Karpas-422 (cell line): ENCODE measurements around the gene IL23R. TPM values are rescaled to one million over a fixed set of nuclear protein-coding genes. Genes with fewer than 3 reads are reported as not detected.

Experiments
- DNase-seq: peaks from one replicate; pipeline ENCODE4 v3.0.0-alpha.2; 2015
- H2AFZ ChIP-seq: fragments of 200-600 bp; sonication (generic); 2 replicates; pipeline ENCODE4 v1.6.1; 2014; ENCODE audit warnings: antibody characterized with exemption, low read length, mixed read lengths
- H3K27ac ChIP-seq: fragments of 200-600 bp; sonication (generic); 2 replicates; pipeline ENCODE4 v1.5.1; 2014; ENCODE audit warnings: mild to moderate bottlenecking, low read length, moderate library complexity
- H3K27me3 ChIP-seq: fragments of 200-600 bp; sonication (generic); 2 replicates; pipeline ENCODE4 v1.6.1; 2014; ENCODE audit warnings: low read length, mixed read lengths
- H3K36me3 ChIP-seq: fragments of 200-600 bp; sonication (generic); 2 replicates; pipeline ENCODE4 v1.6.1; 2014; ENCODE audit warnings: low read length, mixed read lengths; ENCODE audit not compliant: insufficient read depth
- H3K4me1 ChIP-seq: fragments of 200-600 bp; sonication (generic); 2 replicates; pipeline ENCODE4 v1.6.1; 2014; ENCODE audit warnings: mild to moderate bottlenecking, low read length, mixed read lengths
- H3K4me2 ChIP-seq: fragments of 200-600 bp; sonication (generic); 2 replicates; pipeline ENCODE4 v1.6.1; 2014; ENCODE audit warnings: low read length, low read depth, mild to moderate bottlenecking; ENCODE audit not compliant: poor library complexity, severe bottlenecking
- H3K4me3 ChIP-seq: fragments of 200-600 bp; sonication (generic); 2 replicates; pipeline ENCODE4 v1.5.1; 2014; ENCODE audit warnings: mild to moderate bottlenecking, antibody characterized with exemption, low read length, mixed read lengths
- H3K79me2 ChIP-seq: fragments of 200-600 bp; sonication (generic); 2 replicates; pipeline ENCODE4 v1.6.1; 2014; ENCODE audit warnings: mild to moderate bottlenecking, low read length, mixed read lengths
- H3K9ac ChIP-seq: fragments of 200-600 bp; sonication (generic); 2 replicates; pipeline ENCODE4 v1.6.0; 2014; ENCODE audit warnings: low read length
- H3K9me2 ChIP-seq: fragments of 200-600 bp; sonication (generic), shearing (Covaris generic); replicated peaks from 2 replicates; pipeline ENCODE4 v1.6.0; 2014; ENCODE audit warnings: mild to moderate bottlenecking, low read length, moderate library complexity; ENCODE audit not compliant: insufficient read depth
- H3K9me3 ChIP-seq: fragments of 300-700, 200-600 bp; sonication (generic); 2 replicates; pipeline ENCODE4 v1.6.1; 2014; ENCODE audit warnings: low read length, mixed read lengths
- H4K20me1 ChIP-seq: fragments of 200-600 bp; sonication (generic); 2 replicates; pipeline ENCODE4 v1.6.1; 2014; ENCODE audit warnings: mild to moderate bottlenecking, antibody characterized with exemption, low read length, low read depth; ENCODE audit not compliant: insufficient read depth
- total RNA-seq: library from RNA; depleted of rRNA; stranded (reverse); fragments of >200 nt; shearing (Covaris generic); gene quantifications from 2 replicates; pipeline ENCODE4 v1.2.3, GENCODE V29; 2014; ENCODE audit warnings: low replicate concordance

The IL23R gene
- total RNA-seq, 1 experiment from 2014 or later: 0.45 TPM

- no peaks in the 10 kb centered on the region for H3K9me2 ChIP-seq
- H3K9ac ChIP-seq: no peak overlapping the region
- H3K4me2 ChIP-seq: no peak overlapping the region
- H3K36me3 ChIP-seq: no peaks in the 10 kb centered on the region
- no peak overlapping the region for H3K27ac ChIP-seq
- H2AFZ ChIP-seq: no peak overlapping the region
- H3K4me3 ChIP-seq: no peak overlapping the region
- H3K4me1 ChIP-seq: peaks cover 10% of the 10 kb centered on the region
- no peaks in the 10 kb centered on the region for H3K9me3 ChIP-seq
- H4K20me1 ChIP-seq: no peaks in the 10 kb centered on the region
- H3K79me2 ChIP-seq: no peaks in the 10 kb centered on the region
- DNase-seq: no peak
- no peaks in the 10 kb centered on the region for H3K27me3 ChIP-seq
Observed at GRCh38 chr1:67217417-67217816, 51.2 kb downstream of the IL23R start.

- Histone ChIP-seq H3K79me2 (no peaks in the 10 kb centered on the region), H3K4me2 (no peak overlapping the region), H3K9ac (no peak overlapping the region), H3K4me3 (no peak overlapping the region), H2AFZ (no peak overlapping the region), H3K9me3 (no peaks in the 10 kb centered on the region), H4K20me1 (no peaks in the 10 kb centered on the region), H3K9me2 (no peaks in the 10 kb centered on the region), H3K4me1 (peaks cover 10% of the 10 kb centered on the region), H3K36me3 (no peaks in the 10 kb centered on the region), H3K27ac (no peak overlapping the region), H3K27me3 (no peaks in the 10 kb centered on the region)
- no peak for DNase-seq
Observed at GRCh38 chr1:67217938-67218337, 51.7 kb downstream of the IL23R start.

- no peak overlapping the region for H3K9ac ChIP-seq
- no peaks in the 10 kb centered on the region for H3K79me2 ChIP-seq
- H4K20me1 ChIP-seq: no peaks in the 10 kb centered on the region
- H3K4me1 ChIP-seq: no peaks in the 10 kb centered on the region
- H3K9me2 ChIP-seq: no peaks in the 10 kb centered on the region
- DNase-seq: no peak
- H3K27me3 ChIP-seq: no peaks in the 10 kb centered on the region
- no peak overlapping the region for H3K27ac ChIP-seq
- no peak overlapping the region for H2AFZ ChIP-seq
- H3K4me2 ChIP-seq: no peak overlapping the region
- H3K36me3 ChIP-seq: no peaks in the 10 kb centered on the region
- no peak overlapping the region for H3K4me3 ChIP-seq
- no peaks in the 10 kb centered on the region for H3K9me3 ChIP-seq
Observed at GRCh38 chr1:67224856-67225255, 58.6 kb downstream of the IL23R start.

GRCh38 chr1:67226688-67227087 is 60.4 kb downstream of the IL23R start:
- no peak overlapping the region for H3K4me3 ChIP-seq
- DNase-seq: no peak
- no peak overlapping the region for H2AFZ ChIP-seq
- H3K9ac ChIP-seq: no peak overlapping the region
- no peaks in the 10 kb centered on the region for H4K20me1 ChIP-seq
- H3K27ac ChIP-seq: no peak overlapping the region
- H3K9me2 ChIP-seq: no peaks in the 10 kb centered on the region
- H3K4me2 ChIP-seq: no peak overlapping the region
- H3K4me1 ChIP-seq: no peaks in the 10 kb centered on the region
- H3K36me3 ChIP-seq: no peaks in the 10 kb centered on the region
- no peaks in the 10 kb centered on the region for H3K9me3 ChIP-seq
- H3K27me3 ChIP-seq: no peaks in the 10 kb centered on the region
- no peaks in the 10 kb centered on the region for H3K79me2 ChIP-seq

- Histone ChIP-seq H2AFZ (no peak overlapping the region), H3K9me2 (no peaks in the 10 kb centered on the region), H3K9me3 (no peaks in the 10 kb centered on the region), H4K20me1 (no peaks in the 10 kb centered on the region), H3K4me1 (no peaks in the 10 kb centered on the region), H3K4me2 (no peak overlapping the region), H3K27ac (no peak overlapping the region), H3K36me3 (no peaks in the 10 kb centered on the region), H3K9ac (no peak overlapping the region), H3K27me3 (no peaks in the 10 kb centered on the region), H3K4me3 (no peak overlapping the region), H3K79me2 (no peaks in the 10 kb centered on the region)
- DNase-seq: no peak
Observed at GRCh38 chr1:67227196-67227595, 60.9 kb downstream of the IL23R start.

GRCh38 chr1:67228791-67229190 is 62.5 kb downstream of the IL23R start:
- no peaks in the 10 kb centered on the region for H3K4me1 ChIP-seq
- no peaks in the 10 kb centered on the region for H4K20me1 ChIP-seq
- DNase-seq: no peak
- H3K9ac ChIP-seq: no peak overlapping the region
- H3K9me3 ChIP-seq: no peaks in the 10 kb centered on the region
- H3K4me2 ChIP-seq: no peak overlapping the region
- no peaks in the 10 kb centered on the region for H3K9me2 ChIP-seq
- no peak overlapping the region for H2AFZ ChIP-seq
- H3K27ac ChIP-seq: no peak overlapping the region
- no peaks in the 10 kb centered on the region for H3K36me3 ChIP-seq
- no peaks in the 10 kb centered on the region for H3K79me2 ChIP-seq
- H3K4me3 ChIP-seq: no peak overlapping the region
- no peaks in the 10 kb centered on the region for H3K27me3 ChIP-seq

GRCh38 chr1:67230539-67230938 is 64.3 kb downstream of the IL23R start:
- Histone ChIP-seq H3K9ac (no peak overlapping the region), H3K9me3 (no peaks in the 10 kb centered on the region), H3K79me2 (no peaks in the 10 kb centered on the region), H3K4me3 (no peak overlapping the region), H2AFZ (no peak overlapping the region), H3K36me3 (no peaks in the 10 kb centered on the region), H3K27ac (no peak overlapping the region), H3K4me2 (no peak overlapping the region), H3K9me2 (no peaks in the 10 kb centered on the region), H3K4me1 (no peaks in the 10 kb centered on the region), H3K27me3 (no peaks in the 10 kb centered on the region), H4K20me1 (no peaks in the 10 kb centered on the region)
- DNase-seq: no peak

GRCh38 chr1:67236277-67236676 is 70.0 kb downstream of the IL23R start:
- no peaks in the 10 kb centered on the region for H3K27me3 ChIP-seq
- no peaks in the 10 kb centered on the region for H3K9me2 ChIP-seq
- DNase-seq: no peak

GRCh38 chr1:67239738-67240137 is 73.5 kb downstream of the IL23R start:
- Histone ChIP-seq H2AFZ (no peak overlapping the region), H3K27ac (no peak overlapping the region), H3K27me3 (no peaks in the 10 kb centered on the region), H3K9me2 (no peaks in the 10 kb centered on the region), H3K9me3 (no peaks in the 10 kb centered on the region), H3K9ac (no peak overlapping the region), H4K20me1 (no peaks in the 10 kb centered on the region), H3K4me2 (no peak overlapping the region), H3K4me1 (no peaks in the 10 kb centered on the region), H3K79me2 (no peaks in the 10 kb centered on the region), H3K36me3 (no peaks in the 10 kb centered on the region), H3K4me3 (no peak overlapping the region)
- no peak for DNase-seq

More at GRCh38 chr1:67236277-67236676, 70.0 kb downstream of the IL23R start:
- H3K4me3 ChIP-seq: no peak overlapping the region
- no peak overlapping the region for H2AFZ ChIP-seq
- H3K9ac ChIP-seq: no peak overlapping the region
- no peaks in the 10 kb centered on the region for H4K20me1 ChIP-seq
- H3K36me3 ChIP-seq: no peaks in the 10 kb centered on the region
- H3K4me1 ChIP-seq: no peaks in the 10 kb centered on the region
- H3K9me3 ChIP-seq: no peaks in the 10 kb centered on the region
- H3K27ac ChIP-seq: no peak overlapping the region
- H3K79me2 ChIP-seq: no peaks in the 10 kb centered on the region
- H3K4me2 ChIP-seq: no peak overlapping the region
